ENCODE data around the gene XRCC1. TPM values are rescaled to one million over a fixed set of nuclear protein-coding genes. Genes with fewer than 3 reads are reported as not detected.
"Not testable (repeated sequence)": the region's sequence is repeated elsewhere in the genome, so short reads cannot be mapped to it uniquely, and the experiment has no call there.

XRCC1 gene
- total RNA-seq, 1 experiment from 2014 or later: 59.7 TPM

DNA sequence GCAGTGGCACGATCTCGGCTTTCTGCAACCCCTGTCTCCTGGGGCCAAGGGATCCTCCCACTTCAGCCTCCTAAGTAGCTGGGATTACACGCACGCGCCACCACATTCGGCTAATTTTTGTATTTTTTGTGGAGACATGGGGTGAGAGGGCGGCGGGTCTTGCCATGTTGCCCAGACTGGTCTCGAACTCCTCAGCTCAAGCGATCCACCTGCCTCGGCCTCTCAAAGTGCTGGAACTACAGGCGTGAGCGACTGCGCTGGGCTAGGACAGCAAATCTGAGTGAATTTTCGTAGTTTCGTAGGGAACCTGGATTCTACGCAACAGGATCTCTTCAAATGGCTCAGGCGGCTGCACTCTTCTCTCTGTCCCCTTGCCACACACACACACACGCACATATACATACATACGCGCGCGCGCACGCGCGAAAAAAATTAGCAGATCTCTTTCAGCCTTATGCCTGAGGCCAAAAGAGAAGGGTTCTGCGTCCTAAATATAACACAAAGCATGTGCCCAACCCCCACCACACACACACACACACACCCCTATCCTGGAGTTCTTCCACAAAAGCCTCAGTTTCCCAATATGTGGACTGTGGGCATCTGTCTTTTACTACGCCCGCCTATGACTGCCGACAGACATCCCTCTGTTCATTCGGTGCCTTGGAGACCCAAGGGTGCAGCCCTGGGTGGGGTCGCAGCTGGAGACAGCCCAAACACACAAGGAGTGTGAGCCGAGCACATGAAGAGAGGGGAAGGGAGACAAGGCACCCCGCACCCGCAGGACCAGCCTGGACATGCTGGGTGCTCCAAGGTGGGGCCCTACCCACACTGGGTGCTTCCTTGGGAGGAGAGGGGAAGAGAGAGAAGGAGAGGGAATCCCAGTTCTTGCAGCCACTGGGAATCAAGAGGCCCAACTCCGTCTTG lies 890 bp upstream of the XRCC1 start:
- no peak for DNase-seq (ENCODE audit: low spot score)

DNA sequence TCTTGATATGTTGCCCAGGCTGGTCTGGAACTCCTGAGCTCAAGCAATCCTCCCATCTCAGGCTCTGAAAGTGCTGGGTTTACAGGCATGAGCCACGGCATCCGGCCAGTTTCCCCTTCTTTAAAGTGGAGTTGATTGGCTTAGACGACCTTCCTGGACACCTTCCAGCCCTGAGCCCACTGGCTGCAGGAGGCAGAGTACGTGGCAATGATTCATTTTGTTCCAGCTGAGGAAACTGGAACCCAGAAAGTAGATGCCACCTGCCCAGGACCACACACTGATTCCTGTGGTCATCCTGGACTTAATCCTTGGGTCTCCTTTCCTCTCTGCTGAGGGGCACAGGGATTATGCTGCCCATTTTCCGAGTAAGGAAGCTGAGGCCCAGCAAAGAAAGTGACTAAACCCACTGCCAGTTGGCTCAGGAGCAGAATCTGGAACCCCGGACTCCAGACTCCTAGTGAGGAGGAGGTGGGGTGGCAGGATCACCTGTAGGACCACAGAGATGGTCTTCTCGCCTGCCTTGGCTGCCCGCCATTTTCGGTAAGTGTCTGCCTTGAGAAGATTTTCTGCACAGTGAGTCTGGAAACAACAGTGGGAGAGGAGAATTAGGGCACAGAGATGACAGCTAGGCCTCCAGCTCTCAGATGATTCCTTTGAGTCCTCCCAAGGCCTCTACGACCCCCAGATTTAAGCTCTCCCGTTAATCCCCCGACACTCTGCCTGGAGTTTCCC lies 737 bp downstream of the XRCC1 start:
- no peak for DNase-seq (ENCODE audit: low spot score)

GRCh38 chr19:43572171-43572588 lies 3.1 kb downstream of the XRCC1 start:
- DNase-seq (ENCODE audit: low spot score): no peak

- no peak for DNase-seq (ENCODE audit: low spot score)
Observed at GRCh38 chr19:43570174-43570791, 5.0 kb downstream of the XRCC1 start.

DNA sequence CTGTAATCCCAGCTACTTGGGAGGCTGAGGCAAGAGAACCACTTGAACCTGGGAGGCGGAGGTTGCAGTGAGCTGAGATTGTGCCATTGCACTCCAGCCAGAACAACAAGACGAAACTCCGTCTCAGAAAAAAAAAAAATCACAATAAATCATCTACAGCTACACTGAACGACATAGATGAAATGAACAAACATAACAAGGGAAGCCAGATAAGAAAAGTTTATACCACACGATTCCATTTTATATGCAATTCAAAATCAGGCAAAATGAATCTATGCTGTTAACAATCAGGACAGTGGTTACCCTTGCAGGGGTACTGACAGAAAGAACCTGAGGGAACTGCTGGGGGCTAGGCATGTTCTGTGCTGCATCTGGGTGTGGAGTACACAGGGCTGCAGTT lies 5.7 kb downstream of the XRCC1 start:
- no peak for DNase-seq (ENCODE audit: low spot score)

GRCh38 chr19:43564800-43565199 lies 10.5 kb downstream of the XRCC1 start:
- no peak for DNase-seq (ENCODE audit: low spot score)

DNA sequence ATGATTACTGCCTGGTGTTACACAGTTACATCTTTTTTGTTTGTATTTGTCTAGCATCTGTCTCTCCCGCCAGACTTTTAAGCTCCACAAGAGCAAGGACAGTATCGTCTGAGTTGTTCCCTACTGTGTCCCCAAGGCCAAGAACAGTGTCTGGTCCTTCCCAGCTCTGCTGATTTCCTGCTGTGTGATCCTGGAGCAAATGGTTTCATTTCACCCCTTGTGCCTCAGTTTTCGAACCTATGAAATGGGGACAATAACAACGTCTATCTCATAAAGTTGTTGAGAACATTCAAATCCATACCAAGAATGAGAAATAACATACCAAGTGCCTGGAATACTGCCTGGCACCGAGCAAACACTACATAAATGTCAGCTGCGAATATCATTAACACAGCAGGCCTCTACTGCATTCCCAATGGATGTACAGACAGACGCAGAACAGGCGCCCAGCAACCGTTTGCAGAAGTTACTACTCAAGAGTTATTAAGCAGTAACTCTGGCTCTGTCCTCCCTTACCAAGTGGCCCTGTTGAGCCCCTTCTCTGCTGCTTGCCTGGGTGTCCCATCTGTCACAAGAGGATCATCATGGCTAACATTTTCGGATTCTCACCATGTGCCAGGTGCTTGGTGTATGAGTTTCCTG lies 11.4 kb downstream of the XRCC1 start:
- no peak for DNase-seq (ENCODE audit: low spot score)

DNA sequence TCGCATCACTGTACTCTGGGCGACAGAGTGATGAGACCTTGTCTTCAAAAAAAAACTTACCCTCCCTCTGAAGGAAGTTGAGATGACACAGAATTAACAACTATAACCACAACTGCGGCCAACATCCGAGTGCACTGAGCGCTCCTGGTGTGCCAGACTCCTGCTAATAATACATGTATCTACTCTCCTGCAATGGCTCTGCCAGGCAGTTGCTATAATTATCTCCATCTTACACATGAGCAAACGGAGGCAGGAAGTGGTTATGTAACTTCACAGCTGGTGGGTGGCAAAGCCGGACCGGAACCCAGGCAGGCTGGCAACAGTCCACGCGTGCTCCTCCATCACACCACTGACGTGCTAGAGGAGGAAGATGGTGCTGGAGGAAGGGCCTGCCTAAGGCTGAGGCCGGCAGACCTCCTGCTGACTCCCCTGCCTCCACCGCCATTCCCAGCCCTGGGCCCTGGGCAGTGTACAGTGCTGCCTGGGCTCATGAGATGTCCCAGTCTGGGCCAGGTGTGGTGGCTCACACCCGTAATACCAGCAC lies 12.6 kb downstream of the XRCC1 start:
- no peak for DNase-seq (ENCODE audit: low spot score)

DNA sequence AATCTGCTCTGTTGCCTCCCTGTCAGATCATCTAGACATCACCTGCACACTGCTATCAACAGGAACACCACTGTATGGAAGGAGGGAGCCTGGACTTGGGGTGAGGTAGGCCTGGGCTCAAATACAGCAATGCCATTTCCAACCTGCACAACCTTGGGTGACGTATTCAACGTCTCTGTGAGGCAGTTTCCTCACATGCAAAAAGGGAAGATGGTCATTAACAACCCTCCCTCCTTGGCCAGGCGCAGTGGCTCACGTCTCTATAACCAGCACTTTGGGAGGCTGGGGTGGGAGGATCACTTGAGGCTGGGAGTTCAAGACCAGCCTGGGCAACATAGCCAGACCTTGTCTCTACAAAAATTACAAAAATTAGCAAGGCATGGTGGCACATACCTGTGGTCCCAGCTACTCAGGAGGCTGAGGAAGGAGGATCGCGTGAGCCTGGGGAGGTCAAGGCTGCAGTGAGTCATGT lies 13.1 kb downstream of the XRCC1 start:
- no peak for DNase-seq (ENCODE audit: low spot score)

GRCh38 chr19:43561139-43561970 lies 14.0 kb downstream of the XRCC1 start:
- no peak for DNase-seq (ENCODE audit: low spot score)

GRCh38 chr19:43560687-43561086 lies 14.6 kb downstream of the XRCC1 start:
- DNase-seq (ENCODE audit: low spot score): no peak

- DNase-seq (ENCODE audit: low spot score): peak; percentile 90
Observed at GRCh38 chr19:43555185-43555770, 20.0 kb downstream of the XRCC1 start.

GRCh38 chr19:43554317-43554895 lies 20.9 kb downstream of the XRCC1 start:
- DNase-seq (ENCODE audit: low spot score): no peak

- no peak for DNase-seq (ENCODE audit: low spot score)
Observed at GRCh38 chr19:43553656-43554055, 21.7 kb downstream of the XRCC1 start.

GRCh38 chr19:43552616-43553015 lies 22.7 kb downstream of the XRCC1 start:
- DNase-seq (ENCODE audit: low spot score): no peak

DNA sequence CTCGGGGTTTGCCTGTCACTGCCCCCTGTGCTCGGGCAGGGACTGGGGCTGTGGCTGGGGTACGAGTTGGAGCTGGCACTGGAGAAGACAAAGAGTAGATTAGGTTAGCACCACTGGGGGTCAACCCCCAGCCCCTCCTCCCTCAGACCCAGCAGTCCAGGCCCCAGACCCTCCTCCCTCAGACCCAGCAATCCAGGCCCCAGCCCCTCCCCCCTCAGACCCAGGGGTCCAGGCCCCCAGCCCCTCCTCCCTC lies 23.2 kb downstream of the XRCC1 start:
- no peak for DNase-seq (ENCODE audit: low spot score)

- DNase-seq (ENCODE audit: low spot score): no peak
Observed at GRCh38 chr19:43551399-43552197, 23.7 kb downstream of the XRCC1 start.

DNA sequence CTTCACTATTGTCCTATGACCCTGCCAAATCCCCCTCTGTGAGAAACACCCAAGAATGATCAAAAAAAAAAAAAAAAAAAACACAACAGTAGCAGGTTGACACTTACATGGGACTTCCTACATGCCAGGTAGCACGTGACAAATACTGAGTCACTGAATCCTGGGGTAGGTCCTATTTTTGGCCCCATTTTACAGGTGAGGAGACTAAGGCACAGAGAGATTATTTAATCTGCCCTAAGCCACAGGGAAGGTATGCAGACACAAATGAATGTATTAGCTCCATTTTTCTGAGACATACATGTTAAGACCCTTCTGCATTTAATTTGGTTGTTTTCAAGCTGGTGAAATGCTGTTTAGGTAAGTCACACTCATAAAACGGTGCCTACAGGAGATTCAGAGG lies 26.6 kb downstream of the XRCC1 start:
- DNase-seq (ENCODE audit: low spot score): no peak

DNA sequence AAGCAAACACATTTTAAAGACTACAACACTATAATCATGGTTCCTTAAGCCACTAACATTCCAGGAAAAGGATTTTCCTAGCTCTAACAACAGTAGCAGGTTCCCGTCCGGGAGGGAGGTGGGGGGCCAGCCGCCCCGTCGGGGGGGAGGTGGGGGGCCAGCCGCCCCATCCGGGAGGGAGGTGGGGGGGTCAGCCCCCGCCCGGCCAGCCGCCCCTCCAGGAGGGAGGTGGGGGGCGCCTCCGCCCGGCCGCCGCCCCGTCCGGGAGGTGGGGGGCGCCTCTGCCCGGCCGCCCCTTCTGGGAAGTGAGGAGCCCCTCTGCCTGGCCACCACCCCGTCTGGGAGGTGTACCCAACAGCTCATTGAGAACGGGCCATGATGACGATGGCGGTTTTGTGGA lies 27.4 kb downstream of the XRCC1 start:
- DNase-seq (ENCODE audit: low spot score): not testable (repeated sequence)
